HCT116 (cell line): ENCODE data around the gene SLC25A10. TPM values are rescaled to one million over a fixed set of nuclear protein-coding genes. Genes with fewer than 3 reads are reported as not detected.

ENCODE experiments used
- ATAC-seq: fragments of 200-7000 bp; cut with Tn5 transposase; 2 replicates; pipeline ENCODE4 v1.9.1; 2020; ENCODE audit warnings: mild to moderate bottlenecking, moderate library complexity
- BruUV-seq: library from RNA; stranded (reverse); fragments of 400-500 nt; replicated peaks from 2 replicates; lab custom pipeline; 2021; lab: Mats Ljungman, UMichigan
- CTCF ChIA-PET: fragments of 300-600 bp; sonication (Branson Sonifier 250); formaldehyde crosslinking; loops from one replicate; lab custom pipeline; 2021; ENCODE audit warnings: antibody characterized with exemption; lab: Charles Lee
- POLR2A ChIA-PET: fragments of 300-600, 350-600 bp; sonication (Branson Sonifier 250); formaldehyde crosslinking; loops from one replicate; lab custom pipeline; 2021; ENCODE audit warnings: antibody characterized with exemption; lab: Charles Lee
- RAD21 ChIA-PET, 2 experiments: fragments of 300-600 bp; sonication (Branson Sonifier 250); formaldehyde crosslinking; loops; one replicate each; lab custom pipeline; 2023; ENCODE audit warnings: low total read pairs in 2 of 2; ENCODE audit not compliant: uncharacterized antibody in 2 of 2, unreplicated experiment in 2 of 2, low non-redundant PET in 1 of 2; lab: Charles Lee
- DNase-seq: peaks from one replicate; pipeline ENCODE4 v3.0.0-alpha.2; 2010; ENCODE audit warnings: low read depth, low spot score
- H2AFZ ChIP-seq: fragments of 200-600 bp; shearing (Covaris generic), sonication (generic); 2 replicates; pipeline ENCODE4 v1.6.1; 2017; ENCODE audit warnings: low read depth, mixed run types, mixed read lengths, antibody characterized with exemption, low read length; ENCODE audit not compliant: poor library complexity, severe bottlenecking
- H3K27ac ChIP-seq: 2 replicates; pipeline ENCODE4 v1.5.1; 2012; ENCODE audit warnings: low read depth, low read length
- H3K27me3 ChIP-seq: fragments of 200-600 bp; sonication (generic); 2 replicates; pipeline ENCODE4 v1.6.1; 2016; ENCODE audit warnings: mixed run types, low read length, mixed read lengths; ENCODE audit not compliant: insufficient read depth
- H3K36me3 ChIP-seq, 2 experiments: fragments of 200-500 bp in 1 of 2; fragments of 200-600 bp in 1 of 2; sonication (Bioruptor generic) in 1 of 2; sonication (generic) in 1 of 2; 2 replicates each; pipeline versions ENCODE4 v1.5.1 to v1.6.1; 2014 to 2016; ENCODE audit warnings: low read length in 2 of 2, inconsistent platforms in 1 of 2, mixed read lengths in 1 of 2, mixed run types in 1 of 2; ENCODE audit not compliant: insufficient read depth in 2 of 2, control insufficient read depth in 1 of 2
- H3K4me1 ChIP-seq, 2 experiments: fragments of 200-600 bp in 1 of 2; sonication (generic) in 1 of 2; 2 replicates each; pipeline versions ENCODE4 v1.5.1 to v1.6.1; 2012 to 2017; ENCODE audit warnings: low read length in 2 of 2, inconsistent platforms in 1 of 2, mild to moderate bottlenecking in 1 of 2, mixed read lengths in 1 of 2, mixed run types in 1 of 2, moderate library complexity in 1 of 2; ENCODE audit not compliant: insufficient read depth in 2 of 2, control insufficient read depth in 1 of 2
- H3K4me2 ChIP-seq: fragments of 200-600 bp; sonication (generic); 2 replicates; pipeline ENCODE4 v1.6.1; 2017; ENCODE audit warnings: mixed run types, low read length, mixed read lengths
- H3K4me3 ChIP-seq, 2 experiments: fragments of 200-600 bp in 1 of 2; sonication (generic) in 1 of 2; replicated peaks in 1 of 2; 2 replicates each; pipeline ENCODE4 v1.5.1; 2011 to 2016; ENCODE audit warnings: low read length in 2 of 2, control low read depth in 1 of 2, low read depth in 1 of 2, mild to moderate bottlenecking in 1 of 2, mixed read lengths in 1 of 2, mixed run types in 1 of 2
- H3K79me2 ChIP-seq: fragments of 200-600 bp; sonication (generic); 2 replicates; pipeline ENCODE4 v1.6.1; 2017; ENCODE audit warnings: mild to moderate bottlenecking, mixed run types, low read length, moderate library complexity, mixed read lengths; ENCODE audit not compliant: insufficient read depth
- H3K9ac ChIP-seq: fragments of 200-600 bp; sonication (generic); 2 replicates; pipeline ENCODE4 v1.6.1; 2016; ENCODE audit warnings: low read length, mixed read lengths
- H3K9me2 ChIP-seq: fragments of 200-600 bp; sonication (generic), shearing (Covaris generic); 2 replicates; pipeline ENCODE4 v1.6.1; 2017; ENCODE audit warnings: mixed run types, mild to moderate bottlenecking, moderate library complexity; ENCODE audit not compliant: insufficient read depth
- H3K9me3 ChIP-seq, 2 experiments: fragments of 200-500 bp in 1 of 2; fragments of 200-600 bp in 1 of 2; sonication (Bioruptor generic) in 1 of 2; sonication (generic) in 1 of 2; 2 replicates each; pipeline ENCODE4 v1.6.1; 2014 to 2017; ENCODE audit warnings: low read length in 2 of 2, mixed read lengths in 2 of 2, inconsistent platforms in 1 of 2, low read depth in 1 of 2, mild to moderate bottlenecking in 1 of 2, mixed run types in 1 of 2, moderate library complexity in 1 of 2; ENCODE audit not compliant: control insufficient read depth in 1 of 2, insufficient read depth in 1 of 2
- H4K20me1 ChIP-seq: fragments of 200-600 bp; sonication (generic), shearing (Covaris generic); 2 replicates; pipeline ENCODE4 v1.6.1; 2017; ENCODE audit warnings: mixed run types, mild to moderate bottlenecking, moderate library complexity; ENCODE audit not compliant: insufficient read depth
- ELF1 ChIP-seq: IDR thresholded peaks from 2 replicates; pipeline ENCODE4 v1.6.1; 2012; ENCODE audit warnings: low read depth, borderline replicate concordance
- EZH2 ChIP-seq: fragments of 200-600 bp; sonication (generic); IDR thresholded peaks from 2 replicates; pipeline ENCODE4 v1.6.1; 2017; ENCODE audit warnings: antibody characterized with exemption, mixed run types
- POLR2AphosphoS5 ChIP-seq: IDR thresholded peaks from 2 replicates; pipeline ENCODE4 v1.6.1; 2011; ENCODE audit warnings: mild to moderate bottlenecking, low read depth, low read length, moderate library complexity
- RAD21 ChIP-seq: IDR thresholded peaks from 2 replicates; pipeline ENCODE4 v1.6.1; 2012; ENCODE audit warnings: low read depth, mild to moderate bottlenecking
- SP1 ChIP-seq: IDR thresholded peaks from 2 replicates; pipeline ENCODE4 v1.6.1; 2012; ENCODE audit warnings: low read depth
- SRF ChIP-seq: IDR thresholded peaks from 2 replicates; pipeline ENCODE4 v1.6.1; 2012; ENCODE audit warnings: low read depth
- intact Hi-C: fragments of 100-400 bp; cut with micrococcal nuclease; formaldehyde crosslinking; loops from 2 replicates; pipeline ENCODE4 v1.10.0; 2022
- total RNA-seq: library from RNA; stranded (reverse); gene quantifications from one replicate; pipeline ENCODE4 v1.2.1, GENCODE V29; 2021; ENCODE audit not compliant: unreplicated experiment
- TF ChIP-seq, protein P1 (sequence below): IDR thresholded peaks from 2 replicates; pipeline ENCODE4 v1.6.1; 2012
- TF ChIP-seq, protein P2 (sequence below): IDR thresholded peaks from 2 replicates; pipeline ENCODE4 v1.6.1; 2011; ENCODE audit warnings: mild to moderate bottlenecking, low read length, moderate library complexity; ENCODE audit not compliant: insufficient replicate concordance; ENCODE audit errors: extremely low read depth

Gene SLC25A10
- total RNA-seq, 1 experiment from 2014 or later = 70.8 TPM

DNA sequence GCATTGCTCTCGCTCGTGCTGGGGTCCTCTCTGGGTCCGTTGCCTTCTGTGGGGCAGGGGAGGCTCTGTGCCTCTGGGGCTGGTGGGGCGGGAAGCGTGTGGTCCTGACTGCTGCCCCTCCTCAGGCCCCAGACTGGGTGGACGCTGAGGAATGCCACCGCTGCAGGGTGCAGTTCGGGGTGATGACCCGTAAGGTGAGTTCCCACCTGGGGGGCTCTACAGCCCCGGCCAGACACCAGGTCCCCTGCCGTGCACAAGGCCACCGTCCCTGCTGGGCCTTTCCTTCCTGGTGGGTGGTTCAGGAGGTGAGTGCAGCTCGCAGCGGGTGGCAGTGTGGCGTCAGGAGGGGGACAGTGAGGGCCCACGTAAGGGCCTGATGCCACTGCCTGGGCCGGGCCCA, 21.5 kb upstream of the SLC25A10 start:
- POLR2A ChIA-PET = no interaction called here

DNA sequence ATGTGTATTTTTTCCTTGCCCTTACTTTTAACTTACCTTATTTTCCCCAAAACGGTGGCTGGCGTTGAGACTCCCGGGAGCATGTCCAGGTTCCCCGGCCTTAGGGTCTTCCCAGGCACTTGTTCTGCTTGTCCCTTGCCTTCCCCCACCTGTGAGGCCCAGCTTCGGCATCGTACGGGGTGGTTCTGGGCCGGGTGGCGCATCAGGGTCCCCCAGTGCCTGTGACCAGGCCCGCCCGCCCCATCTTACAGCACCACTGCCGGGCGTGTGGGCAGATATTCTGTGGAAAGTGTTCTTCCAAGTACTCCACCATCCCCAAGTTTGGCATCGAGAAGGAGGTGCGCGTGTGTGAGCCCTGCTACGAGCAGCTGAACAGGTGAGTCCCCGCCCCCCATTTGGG, 20.9 kb upstream of the SLC25A10 start:
- Histone ChIP-seq H3K79me2 (peaks cover 80% of the 10 kb centered on the region), H3K9ac (no peak overlapping the region), H3K9me3 (no peaks in the 10 kb centered on the region), H3K27me3 (no peaks in the 10 kb centered on the region), H2AFZ (no peak overlapping the region), H3K36me3 (peaks cover 58 to 96% of the 10 kb centered on the region in 2 experiments), H3K4me3 (no peak overlapping the region), H4K20me1 (no peaks in the 10 kb centered on the region), H3K27ac (no peak overlapping the region), H3K4me1 (no peaks in the 10 kb centered on the region; a peak in 1 of 4 replicates), H3K9me2 (no peaks in the 10 kb centered on the region), H3K4me2 (no peak overlapping the region)
- TF ChIP-seq RAD21 (no peak), ELF1 (no peak), SP1 (no peak), EZH2 (no peak)
- ATAC-seq (no peak), DNase-seq (no peak)
- no TSS peak for BruUV-seq
- CTCF ChIA-PET = no interaction called here
- RAD21 ChIA-PET = no interaction called here
- intact Hi-C loops = loop anchor here (10.0 kb wide), 1 partner anchor 136 kb away; the partner anchor contains the start of gene FAAP100
- POLR2A ChIA-PET = no interaction called here

More for the DNA sequence above, 21.5 kb upstream of the SLC25A10 start:
- no TSS peak for BruUV-seq
- no peaks in the 10 kb centered on the region for H3K27me3 ChIP-seq
- no peaks in the 10 kb centered on the region for H3K9me2 ChIP-seq
- H3K27ac ChIP-seq = no peak overlapping the region
- H3K4me3 ChIP-seq = no peak overlapping the region
- ChIA-PET CTCF (no interaction called here), RAD21 (no interaction called here)
- H3K4me2 ChIP-seq = no peak overlapping the region
- peaks cover 82% of the 10 kb centered on the region for H3K79me2 ChIP-seq
- peaks cover under 1 to 1% of the 10 kb centered on the region in 2 experiments for H3K4me1 ChIP-seq
- intact Hi-C loops = loop anchor here (10.0 kb wide), 1 partner anchor 136 kb away; the partner anchor contains the start of gene FAAP100
- no peak overlapping the region for H3K9ac ChIP-seq
- ATAC-seq (no peak), DNase-seq (no peak)
- TF ChIP-seq SRF (no peak), POLR2AphosphoS5 (no peak)
- TF ChIP-seq, protein P1, sequence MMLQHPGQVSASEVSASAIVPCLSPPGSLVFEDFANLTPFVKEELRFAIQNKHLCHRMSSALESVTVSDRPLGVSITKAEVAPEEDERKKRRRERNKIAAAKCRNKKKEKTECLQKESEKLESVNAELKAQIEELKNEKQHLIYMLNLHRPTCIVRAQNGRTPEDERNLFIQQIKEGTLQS = no peak
- TF ChIP-seq, protein P2, sequence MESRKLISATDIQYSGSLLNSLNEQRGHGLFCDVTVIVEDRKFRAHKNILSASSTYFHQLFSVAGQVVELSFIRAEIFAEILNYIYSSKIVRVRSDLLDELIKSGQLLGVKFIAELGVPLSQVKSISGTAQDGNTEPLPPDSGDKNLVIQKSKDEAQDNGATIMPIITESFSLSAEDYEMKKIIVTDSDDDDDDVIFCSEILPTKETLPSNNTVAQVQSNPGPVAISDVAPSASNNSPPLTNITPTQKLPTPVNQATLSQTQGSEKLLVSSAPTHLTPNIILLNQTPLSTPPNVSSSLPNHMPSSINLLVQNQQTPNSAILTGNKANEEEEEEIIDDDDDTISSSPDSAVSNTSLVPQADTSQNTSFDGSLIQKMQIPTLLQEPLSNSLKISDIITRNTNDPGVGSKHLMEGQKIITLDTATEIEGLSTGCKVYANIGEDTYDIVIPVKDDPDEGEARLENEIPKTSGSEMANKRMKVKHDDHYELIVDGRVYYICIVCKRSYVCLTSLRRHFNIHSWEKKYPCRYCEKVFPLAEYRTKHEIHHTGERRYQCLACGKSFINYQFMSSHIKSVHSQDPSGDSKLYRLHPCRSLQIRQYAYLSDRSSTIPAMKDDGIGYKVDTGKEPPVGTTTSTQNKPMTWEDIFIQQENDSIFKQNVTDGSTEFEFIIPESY = no peak
- TF ChIP-seq, all 23 proteins: peak for 0
- Histone ChIP-seq H4K20me1 (no peaks in the 10 kb centered on the region), H2AFZ (no peak overlapping the region), H3K36me3 (peaks cover 59 to 96% of the 10 kb centered on the region in 2 experiments), H3K9me3 (no peaks in the 10 kb centered on the region)
